LHCN-M2 (cell line): ENCODE results near the gene NKX2-8. TPM values are rescaled to one million over a fixed set of nuclear protein-coding genes. Genes with fewer than 3 reads are reported as not detected.
A peak's percentile ranks its signal among the peaks of the same experiment; 100 is the strongest.

ENCODE experiments used
- DNase-seq: peaks from one replicate; pipeline ENCODE4 v3.0.0-alpha.2; 2012; ENCODE audit warnings: low read depth
- polyA plus RNA-seq: library from polyadenylated mRNA; unstranded; fragments of >200 nt; gene quantifications from one replicate; pipeline ENCODE4 v1.2.1, GENCODE V29; 2012; ENCODE audit warnings: missing spikeins
- total RNA-seq: library from RNA; depleted of rRNA; stranded (reverse); fragments of >200 nt; gene quantifications from 2 replicates; pipeline ENCODE4 v1.2.3, GENCODE V29; 2014; rRNA removed

NKX2-8 gene
- total RNA-seq, result not detected in 2 replicates
- not detected for polyA plus RNA-seq

DNA sequence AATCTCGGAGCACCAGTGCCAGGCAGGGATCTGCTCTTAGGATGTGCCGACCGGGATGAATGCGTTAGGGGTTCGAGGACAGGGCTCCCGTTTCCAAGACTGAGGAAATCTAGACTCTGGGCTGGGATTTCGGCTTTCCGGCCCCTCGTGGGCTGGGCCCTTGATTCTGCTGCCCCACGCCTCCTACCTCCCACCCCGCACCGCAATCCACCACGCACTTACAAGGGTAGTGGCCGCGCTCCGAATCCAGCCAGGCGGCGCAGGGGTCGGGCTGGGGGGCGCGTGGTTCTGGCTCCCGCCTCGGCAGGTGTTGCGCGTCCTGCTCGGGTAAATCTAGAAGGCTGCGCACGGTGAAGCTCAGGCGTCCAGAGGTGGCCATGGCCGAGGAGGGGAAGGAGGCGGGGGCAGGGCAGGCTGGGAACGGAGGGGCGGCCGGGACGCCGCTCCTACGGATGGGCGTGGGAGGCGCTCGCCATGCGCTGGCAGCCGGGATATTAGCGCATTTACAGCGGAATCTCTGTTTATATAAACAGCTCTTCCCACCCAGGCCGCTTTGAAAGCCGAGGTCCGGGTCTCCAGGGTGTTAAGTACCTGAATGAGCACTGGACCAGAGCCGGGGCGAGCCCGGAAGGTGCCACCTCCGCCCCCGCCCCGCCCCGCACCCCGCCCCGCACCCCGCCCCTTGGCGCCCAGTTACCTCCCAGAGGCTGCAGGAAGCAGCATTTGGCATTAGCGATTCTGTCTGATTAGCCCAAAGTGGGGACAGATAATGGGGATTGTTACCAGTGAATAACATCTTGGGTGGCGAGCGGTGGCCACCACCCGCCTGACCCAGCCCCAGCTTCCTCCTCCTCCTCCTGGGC lies at the start of gene NKX2-8:
Gene NKX2-8, minus strand, starts transcription at position 604 of the 863 bp plus-strand sequence. Its CDS starts 225 bp downstream, at position 379.
- no peak for DNase-seq

DNA sequence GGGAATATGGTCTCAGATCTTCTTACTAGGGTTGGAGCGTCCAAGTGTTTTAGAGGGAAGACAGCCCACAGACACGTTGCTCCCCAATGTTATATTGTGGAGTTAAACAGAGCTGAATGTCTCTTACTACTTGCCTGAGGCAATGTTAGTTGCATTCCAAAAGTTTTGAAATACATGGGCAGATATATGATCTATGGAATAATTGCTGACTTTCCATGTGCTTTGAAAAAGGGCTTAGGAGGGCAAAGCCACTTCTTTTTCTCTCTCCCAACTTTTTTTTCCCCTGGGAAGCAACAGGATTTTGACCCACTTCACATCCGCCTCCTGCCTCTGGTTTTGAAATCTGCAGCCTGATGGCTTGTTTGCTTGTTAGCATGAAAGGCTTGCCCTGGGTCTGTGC lies 45.6 kb upstream of the NKX2-8 start:
- DNase-seq, result no peak

- no peak for DNase-seq
These were observed 43.7 kb upstream of the NKX2-8 start for GRCh38 chr14:36626151-36626550.

- no peak for DNase-seq
These were observed 43.0 kb upstream of the NKX2-8 start for GRCh38 chr14:36625436-36625835.

- DNase-seq, result no peak
These were observed 42.6 kb upstream of the NKX2-8 start for GRCh38 chr14:36625014-36625413.

- peak; percentile 26 for DNase-seq
These were observed 37.4 kb upstream of the NKX2-8 start for GRCh38 chr14:36619853-36620252.

DNA sequence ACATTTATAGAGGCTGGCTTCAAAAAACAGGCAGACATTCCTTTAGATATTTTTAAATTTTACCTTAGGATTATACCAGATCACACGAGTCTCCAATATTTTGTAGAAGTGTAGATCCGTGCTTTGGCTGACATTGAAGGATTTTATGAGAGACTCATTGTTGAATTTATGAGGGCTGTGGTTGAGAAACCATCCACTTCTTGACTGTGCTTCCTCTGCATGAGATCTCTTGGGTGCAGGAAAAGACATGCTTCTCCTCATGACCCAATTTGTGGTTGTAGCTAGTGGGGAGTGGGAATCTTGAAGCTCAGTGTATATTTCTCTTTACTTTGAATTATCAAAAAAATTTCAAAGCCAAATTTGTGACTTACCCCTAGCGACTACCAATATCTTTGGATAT lies 36.7 kb upstream of the NKX2-8 start:
- DNase-seq, result no peak

DNA sequence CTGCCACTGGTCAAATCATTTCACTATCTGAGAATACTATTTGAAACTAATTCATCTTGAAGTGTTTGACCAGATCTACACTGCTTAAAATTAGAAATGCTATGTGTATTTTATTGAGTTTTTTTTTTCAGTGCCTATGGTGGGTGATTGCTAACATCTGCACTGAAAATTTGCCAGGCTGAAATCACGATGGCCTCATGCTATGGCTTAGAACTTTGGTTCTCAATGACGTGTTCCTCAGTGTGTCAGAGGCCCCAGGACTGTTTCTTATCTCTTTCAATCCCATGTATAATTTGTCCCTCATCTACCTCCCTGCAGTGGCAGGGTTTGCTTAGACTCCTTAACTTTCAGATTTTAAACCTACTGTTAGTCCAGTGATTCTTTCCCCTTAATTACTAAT lies 36.2 kb upstream of the NKX2-8 start:
- DNase-seq, result no peak

DNA sequence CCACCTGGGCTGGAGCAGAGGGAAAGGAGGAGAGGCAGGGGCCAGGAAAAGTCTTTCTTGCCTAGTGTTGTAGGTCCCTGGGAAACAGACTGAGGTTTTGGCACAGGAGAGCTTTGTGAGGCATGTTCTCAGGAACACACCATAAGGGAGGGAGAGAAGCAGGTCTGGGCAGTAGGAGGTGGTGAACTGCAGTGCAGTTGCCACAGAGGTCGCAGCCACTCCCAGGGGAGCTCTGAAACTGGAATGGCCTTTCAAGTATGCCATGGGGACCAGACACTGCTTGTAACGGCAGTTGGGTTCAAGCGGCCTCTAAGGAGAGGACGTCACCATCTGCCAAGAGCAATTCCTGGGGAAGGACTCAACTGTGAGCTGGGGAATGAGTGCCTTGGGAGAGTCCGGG lies 35.4 kb upstream of the NKX2-8 start:
- no peak for DNase-seq

GRCh38 chr14:36605506-36605857 lies 23.1 kb upstream of the NKX2-8 start:
- DNase-seq, result no peak

GRCh38 chr14:36604757-36605505 lies 22.5 kb upstream of the NKX2-8 start:
- peak; percentile 71 for DNase-seq

DNA sequence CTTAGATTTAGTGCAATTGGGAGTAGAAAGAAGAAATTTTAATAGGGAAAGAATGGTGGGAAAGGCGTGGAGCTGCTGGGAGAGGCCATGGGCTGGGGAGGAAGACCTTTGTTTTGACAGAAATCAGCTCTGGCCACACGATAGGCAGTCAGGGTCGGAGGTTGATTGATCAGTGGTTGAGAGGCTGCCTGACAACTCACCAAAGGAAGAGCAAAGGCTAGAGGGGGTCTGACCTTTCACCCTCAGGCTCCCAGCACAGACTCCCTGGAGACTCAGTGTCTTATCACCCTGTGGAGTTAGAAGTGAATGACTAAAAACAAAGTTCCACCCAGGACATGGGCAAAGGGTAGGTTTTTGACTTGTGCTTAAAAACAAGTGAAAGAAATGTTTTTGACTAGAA lies 18.0 kb upstream of the NKX2-8 start:
- no peak for DNase-seq

- no peak for DNase-seq
These were observed 9.1 kb upstream of the NKX2-8 start for GRCh38 chr14:36591482-36591881.

DNA sequence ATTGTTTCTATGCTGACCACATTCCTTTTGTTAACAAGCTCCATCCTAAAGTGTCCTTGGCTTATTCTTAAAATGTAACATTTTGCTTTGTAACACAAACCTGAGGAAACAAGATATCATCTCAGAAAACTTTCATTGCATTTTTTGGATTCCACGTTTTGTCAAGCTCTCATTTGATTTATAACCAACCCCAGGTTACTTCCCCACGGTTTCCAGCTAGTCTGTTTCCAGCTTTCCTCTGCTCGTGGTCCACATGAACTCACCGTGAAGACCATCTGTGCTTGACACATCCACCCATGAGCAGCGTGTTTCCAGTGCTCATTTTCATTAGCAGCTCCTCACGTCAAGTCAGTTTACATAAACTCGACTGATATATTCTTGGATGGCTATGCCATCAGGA lies 6.4 kb upstream of the NKX2-8 start:
- no peak for DNase-seq

- no peak for DNase-seq
These were observed 5.7 kb upstream of the NKX2-8 start for GRCh38 chr14:36588119-36588518.

DNA sequence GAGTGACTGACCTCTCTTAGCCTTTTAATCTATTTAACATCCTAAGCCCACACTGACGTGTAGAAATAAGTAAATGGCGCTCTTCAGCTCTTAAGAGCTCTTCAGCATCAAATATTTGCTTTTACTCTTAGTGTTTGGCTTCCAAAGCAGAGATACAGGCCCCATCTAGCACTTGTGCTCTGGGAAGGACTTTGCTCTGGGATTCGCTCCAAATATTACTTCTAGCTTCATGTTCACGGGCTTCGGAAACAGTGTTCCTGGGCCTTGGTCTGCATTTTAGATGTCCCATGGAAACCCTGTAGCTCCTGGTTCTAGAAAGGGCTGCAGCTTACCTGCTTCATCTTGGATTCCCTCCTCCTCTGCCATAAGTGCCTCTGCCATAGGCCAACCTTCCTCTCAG lies 2.7 kb upstream of the NKX2-8 start:
- no peak for DNase-seq

GRCh38 chr14:36583893-36584811 lies 1.7 kb upstream of the NKX2-8 start:
- DNase-seq, result no peak

DNA sequence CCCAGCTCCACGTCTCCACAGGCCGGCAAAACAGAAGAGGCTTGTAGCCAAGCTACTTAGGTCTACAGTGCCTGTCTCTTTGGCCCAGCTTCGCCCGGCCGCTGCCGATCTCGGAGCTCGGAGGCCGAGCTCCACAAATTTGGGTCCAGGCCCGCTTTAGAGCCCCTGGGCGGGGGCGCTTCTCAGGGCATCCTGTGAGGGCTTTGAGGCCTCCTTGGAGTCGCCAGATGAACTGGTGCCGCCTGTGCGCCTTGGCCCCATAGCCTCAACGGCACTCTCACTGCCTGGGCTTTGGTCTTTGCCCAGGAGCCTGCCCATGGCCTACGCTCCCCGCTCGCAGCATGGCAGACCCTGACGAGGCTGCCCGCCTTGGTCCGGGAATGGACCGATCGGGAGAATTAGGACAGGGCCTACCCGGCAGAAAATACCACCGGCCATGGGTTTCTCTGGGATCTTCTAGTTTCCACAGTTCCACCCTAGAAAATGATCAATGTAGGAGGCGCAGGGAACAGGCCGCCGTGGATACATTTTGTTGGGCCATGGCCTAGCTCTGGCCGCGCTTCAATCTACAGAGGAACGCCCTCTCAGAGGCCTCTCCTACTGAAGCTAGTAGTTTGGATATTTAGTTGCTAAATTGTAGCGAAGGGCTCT lies 953 bp upstream of the NKX2-8 start:
- DNase-seq, result no peak

- DNase-seq, result no peak
These were observed 444 bp upstream of the NKX2-8 start for GRCh38 chr14:36582874-36583241.

- DNase-seq, result no peak
These were observed 1.3 kb downstream of the NKX2-8 start for GRCh38 chr14:36580856-36581831.
